Neuronal stem cell (in vitro differentiated cells): ENCODE measurements around the gene NPIPA3.
"Not testable (repeated sequence)": the region's sequence is repeated elsewhere in the genome, so short reads cannot be mapped to it uniquely, and the experiment has no call there.

Experiments
- DNase-seq: peaks from one replicate; pipeline ENCODE4 v3.0.0-alpha.2; 2013; ENCODE audit warnings: low spot score
- H2AFZ ChIP-seq: one replicate; pipeline ENCODE4 v1.6.1; 2013; ENCODE audit warnings: mild to moderate bottlenecking, low read length, inconsistent platforms
- H2AK5ac ChIP-seq: 2 replicates; pipeline ENCODE4 v1.6.1; 2013; ENCODE audit warnings: low read depth, mild to moderate bottlenecking, inconsistent platforms, low read length, moderate library complexity, mixed read lengths
- H2BK120ac ChIP-seq: 2 replicates; pipeline ENCODE4 v1.6.1; 2013; ENCODE audit warnings: low read depth, mild to moderate bottlenecking, inconsistent platforms, low read length, moderate library complexity, mixed read lengths
- H2BK12ac ChIP-seq: one replicate; pipeline ENCODE4 v1.6.1; 2013; ENCODE audit warnings: low read length, inconsistent platforms
- H2BK15ac ChIP-seq: 2 replicates; pipeline ENCODE4 v1.6.1; 2013; ENCODE audit warnings: mild to moderate bottlenecking, low read length, inconsistent platforms, mixed read lengths
- H2BK5ac ChIP-seq: one replicate; pipeline ENCODE4 v1.6.1; 2013; ENCODE audit warnings: inconsistent platforms, mild to moderate bottlenecking, low read length, moderate library complexity
- H3K14ac ChIP-seq: one replicate; pipeline ENCODE4 v1.6.1; 2013; ENCODE audit warnings: low read length, inconsistent platforms
- H3K18ac ChIP-seq: 2 replicates; pipeline ENCODE4 v1.6.1; 2013; ENCODE audit warnings: low read length, inconsistent platforms
- H3K23ac ChIP-seq: 2 replicates; pipeline ENCODE4 v1.6.1; 2013; ENCODE audit warnings: low read depth, mild to moderate bottlenecking, mixed read lengths, low read length, inconsistent platforms; ENCODE audit not compliant: poor library complexity
- H3K27ac ChIP-seq: replicated peaks from 3 replicates; pipeline ENCODE4 v1.5.1; 2013; ENCODE audit warnings: low read length, inconsistent platforms
- H3K27me3 ChIP-seq, 3 experiments: 2 replicates each; pipeline ENCODE4 v1.6.1; 2013; ENCODE audit warnings: low read length in 3 of 3, mild to moderate bottlenecking in 2 of 3, inconsistent platforms in 1 of 3, low read depth in 1 of 3, mixed read lengths in 1 of 3, moderate library complexity in 1 of 3; ENCODE audit not compliant: control insufficient read depth in 3 of 3, insufficient read depth in 3 of 3
- H3K36me3 ChIP-seq, 2 donors: replicated peaks in 1 of 2; 2 replicates each; pipeline ENCODE4 v1.6.1; 2013; ENCODE audit warnings: low read length in 2 of 2; ENCODE audit not compliant: control insufficient read depth in 2 of 2, insufficient read depth in 2 of 2
- H3K4ac ChIP-seq: 2 replicates; pipeline ENCODE4 v1.6.1; 2013; ENCODE audit warnings: inconsistent platforms, mild to moderate bottlenecking, low read length, moderate library complexity
- H3K4me1 ChIP-seq, 2 donors: 1 replicate in 1 of 2; 2 replicates in 1 of 2; pipeline ENCODE4 v1.6.1; 2013; ENCODE audit warnings: low read length in 2 of 2, low read depth in 1 of 2; ENCODE audit not compliant: control insufficient read depth in 2 of 2, insufficient read depth in 1 of 2
- H3K4me2 ChIP-seq: one replicate; pipeline ENCODE4 v1.6.1; 2013; ENCODE audit warnings: mild to moderate bottlenecking, low read length, inconsistent platforms; ENCODE audit not compliant: insufficient read depth, poor library complexity, severe bottlenecking
- H3K4me3 ChIP-seq, 2 donors: 2 replicates each; pipeline ENCODE4 v1.5.1; 2013; ENCODE audit warnings: low read length in 2 of 2, mild to moderate bottlenecking in 2 of 2, inconsistent platforms in 1 of 2, moderate library complexity in 1 of 2
- H3K79me1 ChIP-seq: one replicate; pipeline ENCODE4 v1.6.1; 2013; ENCODE audit warnings: low read depth, mild to moderate bottlenecking, inconsistent platforms, low read length, moderate library complexity
- H3K9ac ChIP-seq: one replicate; pipeline ENCODE4 v1.6.1; 2013; ENCODE audit warnings: mild to moderate bottlenecking, low read depth, low read length, inconsistent platforms; ENCODE audit not compliant: poor library complexity
- H3K9me3 ChIP-seq, 2 donors: replicated peaks in 1 of 2; 2 replicates each; pipeline versions ENCODE3 to v1.6.1; 2013; ENCODE audit warnings: low read length in 2 of 2, mild to moderate bottlenecking in 2 of 2, inconsistent platforms in 1 of 2, low read depth in 1 of 2, mixed read lengths in 1 of 2, moderate library complexity in 1 of 2; ENCODE audit not compliant: control insufficient read depth in 2 of 2, insufficient read depth in 1 of 2
- H4K8ac ChIP-seq: one replicate; pipeline ENCODE4 v1.6.1; 2013; ENCODE audit warnings: low read depth, mild to moderate bottlenecking, inconsistent platforms, low read length, moderate library complexity
- H4K91ac ChIP-seq: one replicate; pipeline ENCODE4 v1.6.1; 2013; ENCODE audit warnings: low read length, low read depth, mild to moderate bottlenecking, inconsistent platforms; ENCODE audit not compliant: poor library complexity
- WGBS, 2 donors: extraction: QIAGEN DNeasy Blood & Tissue Kit; methylation state at CpG; one replicate each; pipeline ENCODE4 v1.1.7; 2013; ENCODE audit warnings: missing lambda C conversion rate in 2 of 2, mixed read lengths in 1 of 2; ENCODE audit not compliant: insufficient read length in 2 of 2, insufficient replicate concordance in 1 of 2; ENCODE audit errors: extremely low coverage in 2 of 2; 5-methylcytosine and 5-hydroxymethylcytosine counted together

Gene NPIPA3

GRCh38 chr16:14677627-14678026 lies 25.6 kb upstream of the NPIPA3 start:
- Histone ChIP-seq H3K36me3 (no peaks in the 10 kb centered on the region), H2BK15ac (no peak overlapping the region), H3K27ac (no peak overlapping the region), H2BK12ac (no peak overlapping the region), H2BK5ac (no peak overlapping the region), H3K4me2 (no peak overlapping the region), H3K79me1 (no peaks in the 10 kb centered on the region), H2AFZ (no peak overlapping the region), H4K8ac (no peak overlapping the region), H3K18ac (no peak overlapping the region), H4K91ac (no peak overlapping the region), H3K9me3 (no peaks in the 10 kb centered on the region), H3K9ac (no peak overlapping the region), H2BK120ac (no peak overlapping the region), H3K14ac (no peak overlapping the region), H3K27me3 (no peaks in the 10 kb centered on the region), H3K23ac (no peak overlapping the region), H3K4me1 (no peaks in the 10 kb centered on the region), H3K4me3 (no peak overlapping the region), H2AK5ac (no peak overlapping the region), H3K4ac (no peak overlapping the region)
- no CpG with 5 or more reads among the region's 5 CpGs for WGBS, 2 donors
- no peak for DNase-seq

GRCh38 chr16:14678748-14679497 lies 24.3 kb upstream of the NPIPA3 start:
- no peak for DNase-seq
- Histone ChIP-seq H3K79me1 (no peaks in the 10 kb centered on the region), H4K8ac (no peak overlapping the region), H3K36me3 (no peaks in the 10 kb centered on the region), H2BK5ac (no peak overlapping the region), H2AK5ac (no peak overlapping the region), H3K9me3 (no peaks in the 10 kb centered on the region), H3K27ac (no peak overlapping the region), H3K4me2 (no peak overlapping the region), H3K4me3 (no peak overlapping the region), H3K4ac (no peak overlapping the region), H2BK12ac (no peak overlapping the region), H3K23ac (no peak overlapping the region), H3K18ac (no peak overlapping the region), H3K4me1 (no peaks in the 10 kb centered on the region), H2BK15ac (no peak overlapping the region), H4K91ac (no peak overlapping the region), H2BK120ac (no peak overlapping the region), H3K14ac (no peak overlapping the region), H3K9ac (no peak overlapping the region), H2AFZ (no peak overlapping the region), H3K27me3 (no peaks in the 10 kb centered on the region)
- no CpG with 5 or more reads among the region's 11 CpGs for WGBS, 2 donors

GRCh38 chr16:14680396-14680795 lies 22.8 kb upstream of the NPIPA3 start:
- H3K4me1 ChIP-seq, H3K23ac ChIP-seq, DNase-seq, H3K4me3 ChIP-seq, H2BK120ac ChIP-seq, H4K8ac ChIP-seq, H3K27ac ChIP-seq, H2BK5ac ChIP-seq, H3K4me2 ChIP-seq, H3K18ac ChIP-seq, H2BK12ac ChIP-seq, H3K36me3 ChIP-seq, H2AK5ac ChIP-seq, H2BK15ac ChIP-seq, H4K91ac ChIP-seq, H3K79me1 ChIP-seq, H3K14ac ChIP-seq, H3K9ac ChIP-seq, H3K4ac ChIP-seq, H3K9me3 ChIP-seq, H3K27me3 ChIP-seq, H2AFZ ChIP-seq: not testable (repeated sequence)
- WGBS, 2 donors = no CpG with 5 or more reads among the region's 7 CpGs

- no CpG with 5 or more reads among the region's 4 CpGs for WGBS, 2 donors
- Histone ChIP-seq H3K27me3 (no peaks in the 10 kb centered on the region), H2BK5ac (no peak overlapping the region), H3K4me2 (no peak overlapping the region), H3K14ac (no peak overlapping the region), H2BK12ac (no peak overlapping the region), H2AK5ac (no peak overlapping the region), H3K79me1 (no peaks in the 10 kb centered on the region), H3K4me3 (no peak overlapping the region), H4K91ac (no peak overlapping the region), H3K18ac (no peak overlapping the region), H2AFZ (no peak overlapping the region), H2BK120ac (no peak overlapping the region), H3K9me3 (no peaks in the 10 kb centered on the region), H3K23ac (no peak overlapping the region), H3K36me3 (no peaks in the 10 kb centered on the region), H2BK15ac (no peak overlapping the region), H3K9ac (no peak overlapping the region), H3K4ac (no peak overlapping the region), H3K4me1 (no peaks in the 10 kb centered on the region), H4K8ac (no peak overlapping the region), H3K27ac (no peak overlapping the region)
- DNase-seq = no peak
Measured at GRCh38 chr16:14681115-14681514, 22.1 kb upstream of the NPIPA3 start.
